Activated CD8-positive, alpha-beta T cell treated with anti-CD3 and anti-CD28 coated beads, Interleukin-2, amount 10 ng/mL, durations not matched to agents 7 days and 5 days (primary cell): ENCODE measurements around the gene PATL1. TPM values are rescaled to one million over a fixed set of nuclear protein-coding genes. Genes with fewer than 3 reads are reported as not detected.
A peak's percentile ranks its signal among the peaks of the same experiment; 100 is the strongest.
"Not testable (repeated sequence)": the region's sequence is repeated elsewhere in the genome, so short reads cannot be mapped to it uniquely, and the experiment has no call there.

Experiments used
- ATAC-seq: fragments of 150-1000 bp; cut with Tn5 transposase; one replicate; pipeline ENCODE4 v1.10.0; 2021; ENCODE audit warnings: moderate library complexity
- CTCF ChIA-PET: fragments of 350-600 bp; sonication (Branson Sonifier 250); formaldehyde crosslinking; loops from one replicate; lab custom pipeline; 2021; ENCODE audit warnings: antibody characterized with exemption; lab: Charles Lee
- POLR2A ChIA-PET: fragments of 350-600 bp; sonication (Branson Sonifier 250); formaldehyde crosslinking; loops from one replicate; lab custom pipeline; 2021; ENCODE audit warnings: antibody characterized with exemption; lab: Charles Lee
- DNase-seq: peaks from one replicate; pipeline ENCODE4 v3.0.0-alpha.2; 2020
- H3K27ac Mint-ChIP-seq: one replicate; pipeline ENCODE4 v1.8.0; 2021; ENCODE audit warnings: mild to moderate bottlenecking, mixed read lengths
- H3K27me3 Mint-ChIP-seq: one replicate; pipeline ENCODE4 v1.8.0; 2021; ENCODE audit warnings: low read depth, mixed read lengths
- H3K36me3 Mint-ChIP-seq: one replicate; pipeline ENCODE4 v1.8.0; 2021; ENCODE audit warnings: low read depth, mixed read lengths
- H3K4me1 Mint-ChIP-seq: one replicate; pipeline ENCODE4 v1.8.0; 2021; ENCODE audit warnings: low read depth, mixed read lengths
- H3K4me3 Mint-ChIP-seq: one replicate; pipeline ENCODE4 v1.8.0; 2021; ENCODE audit warnings: mild to moderate bottlenecking, mixed read lengths
- H3K9me3 Mint-ChIP-seq: one replicate; pipeline ENCODE4 v1.8.0; 2022; ENCODE audit warnings: mixed read lengths; ENCODE audit not compliant: insufficient read depth
- total RNA-seq, 2 experiments: library from RNA; stranded (reverse); gene quantifications; one replicate each; pipeline ENCODE4 v1.2.3, GENCODE V29; 2021

The PATL1 gene
- total RNA-seq, 2 experiments from 2014 or later, result 47.8 to 49.9 TPM

- H3K27ac Mint-ChIP-seq, result no peak overlapping the region
These were observed 24.1 kb upstream of the PATL1 start for GRCh38 chr11:59692915-59693314.

DNA sequence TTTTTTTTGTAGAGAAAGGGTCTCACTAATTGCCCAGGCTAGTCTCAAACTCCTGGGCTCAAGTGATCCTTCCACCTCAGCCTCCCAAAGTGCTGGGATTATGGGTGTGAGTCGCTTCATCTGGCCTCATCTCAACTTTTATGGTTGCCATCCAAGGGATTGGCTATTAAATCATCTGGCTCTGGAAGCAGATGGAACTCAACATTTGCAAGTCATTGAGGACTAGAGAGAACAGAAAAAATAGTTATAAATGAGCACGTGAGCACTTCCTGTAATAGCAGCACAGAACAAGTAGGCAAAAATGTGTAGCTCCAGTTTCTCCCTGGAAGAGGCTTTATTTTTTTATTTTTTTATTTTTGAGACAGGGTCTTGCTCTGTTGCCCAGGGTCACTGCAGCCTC lies 22.3 kb upstream of the PATL1 start:
- H3K4me3 Mint-ChIP-seq, result no peak overlapping the region
- CTCF ChIA-PET, result no interaction called here

More at GRCh38 chr11:59692915-59693314, 24.1 kb upstream of the PATL1 start:
- Mint-ChIP-seq H3K27me3 (peaks cover 36% of the 10 kb centered on the region), H3K4me1 (peaks cover 2% of the 10 kb centered on the region), H3K36me3 (no peaks in the 10 kb centered on the region), H3K9me3 (peaks cover 8% of the 10 kb centered on the region), H3K4me3 (no peak overlapping the region)
- no peak for ATAC-seq
- POLR2A ChIA-PET, result no interaction called here
- CTCF ChIA-PET, result no interaction called here
- DNase-seq, result no peak

DNA sequence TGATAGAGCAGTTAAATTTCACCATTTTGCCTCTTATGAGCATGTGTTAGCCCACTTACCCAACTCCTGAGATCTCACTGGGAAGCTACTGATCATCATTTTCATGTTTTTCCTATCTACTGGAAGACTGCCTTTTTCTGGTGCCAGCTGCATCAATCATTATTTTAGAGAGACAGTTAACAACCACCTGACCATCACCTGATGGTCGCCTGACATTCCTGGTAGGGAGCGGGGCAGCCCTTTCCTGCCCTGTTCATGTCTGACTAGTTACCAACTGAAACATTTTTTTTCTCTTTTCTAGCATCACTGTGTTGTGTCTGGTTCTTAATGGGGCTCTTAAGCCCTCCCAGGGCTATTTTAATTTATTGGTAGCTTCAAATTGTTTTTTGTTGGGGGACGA lies 20.2 kb upstream of the PATL1 start:
- H3K4me1 Mint-ChIP-seq, result peaks cover 2% of the 10 kb centered on the region
- peaks cover 7% of the 10 kb centered on the region for H3K9me3 Mint-ChIP-seq
- no peak overlapping the region for H3K27ac Mint-ChIP-seq
- CTCF ChIA-PET, result interaction anchor here (1.2 kb wide), 1 partner anchor 66 kb away, joined by 3 read pairs; the partner anchor contains the start of gene STX3
- DNase-seq, result no peak
- no peak for ATAC-seq
- POLR2A ChIA-PET, result no interaction called here
- peaks cover 39% of the 10 kb centered on the region for H3K27me3 Mint-ChIP-seq
- H3K4me3 Mint-ChIP-seq, result no peak overlapping the region
- H3K36me3 Mint-ChIP-seq, result no peaks in the 10 kb centered on the region

More for the DNA sequence above, 22.3 kb upstream of the PATL1 start:
- Mint-ChIP-seq H3K36me3 (no peaks in the 10 kb centered on the region), H3K9me3 (peaks cover 8% of the 10 kb centered on the region), H3K27me3 (peaks cover 30% of the 10 kb centered on the region), H3K27ac (no peak overlapping the region), H3K4me1 (peaks cover 2% of the 10 kb centered on the region)
- ATAC-seq (no peak), DNase-seq (no peak)
- POLR2A ChIA-PET, result no interaction called here

GRCh38 chr11:59681260-59681725 lies 12.5 kb upstream of the PATL1 start:
- CTCF ChIA-PET, result interaction anchor here (2.7 kb wide), 1 partner anchor 144 kb away, joined by 12 read pairs; no protein-coding TSS in a partner anchor
- H3K4me1 Mint-ChIP-seq, H3K9me3 Mint-ChIP-seq, H3K4me3 Mint-ChIP-seq, POLR2A ChIA-PET, H3K27ac Mint-ChIP-seq, DNase-seq, H3K36me3 Mint-ChIP-seq, ATAC-seq: not testable (repeated sequence)
- H3K27me3 Mint-ChIP-seq, result peaks cover 20% of the 10 kb centered on the region

DNA sequence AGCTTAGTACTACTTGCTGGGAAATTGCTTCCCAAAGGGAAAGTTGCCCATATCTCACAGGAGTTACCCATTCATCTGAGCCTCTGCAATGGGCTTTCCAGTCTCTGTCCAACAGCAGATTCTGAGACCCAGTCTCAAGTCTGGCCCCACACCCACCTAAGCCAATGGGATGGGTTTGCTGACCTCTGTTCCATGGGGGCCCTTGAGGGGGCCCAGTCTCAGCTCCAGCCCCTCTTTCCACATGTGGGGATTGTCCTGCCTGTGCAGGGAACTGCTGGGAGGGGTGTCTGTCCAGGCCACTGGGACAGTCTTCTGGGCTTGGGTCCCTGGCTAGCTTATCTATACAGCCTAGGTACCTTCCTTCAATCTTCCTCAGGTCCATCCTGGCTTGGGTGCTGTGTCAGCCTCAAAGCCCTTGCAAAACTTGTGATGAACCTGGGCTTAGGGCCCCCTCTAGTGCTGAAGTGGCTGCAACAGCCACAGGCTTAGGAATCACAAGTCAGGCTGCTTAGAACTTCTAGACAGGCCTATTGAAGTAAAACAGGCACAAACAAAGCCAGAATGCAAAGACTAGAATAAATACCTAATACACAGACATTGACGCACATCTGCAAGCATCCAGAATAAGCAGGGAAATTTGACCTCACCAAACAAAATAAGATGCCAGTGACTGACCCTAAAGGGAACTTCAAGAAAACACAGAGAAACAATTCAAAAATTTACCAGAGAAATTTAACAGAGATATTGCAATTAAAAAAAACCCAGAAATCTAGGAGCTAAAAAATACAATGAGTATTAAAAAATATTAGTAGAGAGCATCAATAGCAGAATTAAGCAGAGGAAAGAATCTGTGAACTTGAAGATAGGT lies 11.7 kb upstream of the PATL1 start:
- Mint-ChIP-seq H3K36me3 (no peaks in the 10 kb centered on the region), H3K27me3 (peaks cover 14% of the 10 kb centered on the region), H3K4me3 (no peak overlapping the region), H3K9me3 (no peaks in the 10 kb centered on the region), H3K27ac (no peak overlapping the region), H3K4me1 (no peaks in the 10 kb centered on the region)
- ATAC-seq (peak; percentile 89), DNase-seq (peak; percentile 67)
- ChIA-PET POLR2A (no interaction called here), CTCF (interaction anchor here (0.9 to 2.7 kb wide), 5 partner anchors 12 to 243 kb away, joined by 3 to 12 read pairs (median 4); partner anchors contain the start of gene PATL1)

- CTCF ChIA-PET, result interaction anchor here (2.1 to 2.7 kb wide), 2 partner anchors 18 to 142 kb away, joined by 7 to 12 read pairs; no protein-coding TSS in a partner anchor
- no peak overlapping the region for H3K4me3 Mint-ChIP-seq
- no peaks in the 10 kb centered on the region for H3K9me3 Mint-ChIP-seq
- H3K27me3 Mint-ChIP-seq, result peaks cover 8% of the 10 kb centered on the region
- DNase-seq (no peak), ATAC-seq (no peak)
- POLR2A ChIA-PET, result no interaction called here
- H3K27ac Mint-ChIP-seq, result no peak overlapping the region
- H3K4me1 Mint-ChIP-seq, result no peaks in the 10 kb centered on the region
- no peaks in the 10 kb centered on the region for H3K36me3 Mint-ChIP-seq
These were observed 10.5 kb upstream of the PATL1 start for GRCh38 chr11:59679347-59679746.

DNA sequence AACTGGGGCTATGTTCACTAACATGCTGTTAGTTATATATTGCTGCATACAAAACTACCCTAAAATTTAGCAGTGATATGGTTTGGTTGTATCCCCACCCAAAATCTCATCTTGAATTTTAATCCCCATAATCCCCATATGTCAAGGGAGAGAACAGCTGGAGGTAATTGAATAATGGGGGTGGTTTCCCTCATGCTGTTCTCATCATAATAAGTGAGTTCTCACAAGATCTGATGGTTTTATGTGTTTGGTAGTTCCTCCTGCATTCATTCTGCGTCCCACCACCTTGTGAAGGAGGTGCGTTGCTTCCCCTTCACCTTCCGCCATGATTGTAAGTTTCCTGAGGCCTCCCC lies 10.0 kb upstream of the PATL1 start:
- Mint-ChIP-seq H3K36me3 (no peaks in the 10 kb centered on the region), H3K4me1 (no peaks in the 10 kb centered on the region), H3K9me3 (no peaks in the 10 kb centered on the region), H3K27ac (no peak overlapping the region), H3K27me3 (peaks cover 3% of the 10 kb centered on the region), H3K4me3 (no peak overlapping the region)
- DNase-seq (no peak), ATAC-seq (no peak)
- POLR2A ChIA-PET, result no interaction called here
- CTCF ChIA-PET, result interaction anchor here (0.8 to 2.7 kb wide), 3 partner anchors 19 to 141 kb away, joined by 3 to 12 read pairs (median 7); no protein-coding TSS in a partner anchor

- CTCF ChIA-PET, result interaction anchor here (0.8 to 2.1 kb wide), 6 partner anchors 9 to 493 kb away, joined by 3 to 7 read pairs (median 3); no protein-coding TSS in a partner anchor
- POLR2A ChIA-PET, result no interaction called here
These were observed 9.4 kb upstream of the PATL1 start for GRCh38 chr11:59678118-59678812.

DNA sequence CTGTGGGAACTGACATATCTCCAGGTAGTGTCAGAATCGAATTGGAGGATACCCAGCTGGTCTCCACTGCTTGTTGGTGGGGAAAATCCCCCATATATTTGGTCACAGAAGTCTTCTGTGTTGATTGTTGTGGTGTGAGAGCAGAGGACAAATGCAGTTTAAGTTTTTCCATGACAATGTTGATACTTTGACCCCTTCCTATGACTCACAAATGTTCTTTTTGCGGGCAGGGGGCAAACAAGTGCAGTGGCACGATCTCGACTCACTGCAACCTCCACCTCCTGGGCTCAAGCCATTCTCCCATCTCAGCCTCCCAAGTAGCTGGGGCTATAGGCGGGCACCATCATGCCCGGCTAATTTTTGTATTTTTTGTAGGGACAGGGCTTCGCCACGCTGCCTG lies 7.4 kb upstream of the PATL1 start:
- DNase-seq (no peak), ATAC-seq (no peak)
- no peaks in the 10 kb centered on the region for H3K36me3 Mint-ChIP-seq
- no peak overlapping the region for H3K4me3 Mint-ChIP-seq
- no peaks in the 10 kb centered on the region for H3K9me3 Mint-ChIP-seq
- H3K27me3 Mint-ChIP-seq, result no peaks in the 10 kb centered on the region
- CTCF ChIA-PET, result interaction anchor here (1.7 kb wide), 1 partner anchor 78 kb away, joined by 3 read pairs; no protein-coding TSS in a partner anchor
- H3K27ac Mint-ChIP-seq, result no peak overlapping the region
- H3K4me1 Mint-ChIP-seq, result no peaks in the 10 kb centered on the region
- POLR2A ChIA-PET, result interaction anchor here (0.6 kb wide), 1 partner anchor 64 kb away, joined by 3 read pairs; no protein-coding TSS in a partner anchor

More at GRCh38 chr11:59678118-59678812, 9.4 kb upstream of the PATL1 start:
- Mint-ChIP-seq H3K4me1 (no peaks in the 10 kb centered on the region), H3K27me3 (peaks cover under 1% of the 10 kb centered on the region), H3K36me3 (no peaks in the 10 kb centered on the region), H3K9me3 (no peaks in the 10 kb centered on the region), H3K4me3 (no peak overlapping the region), H3K27ac (no peak overlapping the region)
- ATAC-seq (no peak), DNase-seq (no peak)

GRCh38 chr11:59674291-59674690 lies 5.5 kb upstream of the PATL1 start:
- Mint-ChIP-seq H3K9me3 (no peaks in the 10 kb centered on the region), H3K4me1 (peaks cover 8% of the 10 kb centered on the region), H3K27me3 (no peaks in the 10 kb centered on the region), H3K36me3 (no peaks in the 10 kb centered on the region), H3K4me3 (no peak overlapping the region), H3K27ac (no peak overlapping the region)
- ChIA-PET POLR2A (no interaction called here), CTCF (no interaction called here)
- ATAC-seq, result no peak
- DNase-seq, result no peak

DNA sequence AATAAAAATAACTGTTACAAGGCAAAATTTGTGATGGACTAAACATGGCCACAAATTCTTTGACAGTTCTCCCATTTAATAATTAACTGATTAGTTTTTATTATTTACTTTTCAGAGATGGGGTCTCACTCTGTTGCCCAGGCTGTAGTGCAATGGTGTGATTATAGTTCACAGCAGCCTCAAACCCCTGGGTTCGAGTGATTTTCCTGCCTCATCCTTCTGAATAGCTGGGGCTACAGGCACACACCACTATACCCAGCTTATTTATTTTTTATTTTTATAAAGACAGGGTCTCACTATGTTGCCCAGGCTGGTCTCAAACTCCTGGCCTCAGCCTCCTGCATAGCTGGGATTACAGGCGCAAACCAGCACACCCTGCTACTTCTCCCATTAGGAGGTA lies 4.5 kb upstream of the PATL1 start:
- ATAC-seq, result no peak
- H3K36me3 Mint-ChIP-seq, result no peaks in the 10 kb centered on the region
- peaks cover 8% of the 10 kb centered on the region for H3K4me1 Mint-ChIP-seq
- H3K27ac Mint-ChIP-seq, result no peak overlapping the region
- CTCF ChIA-PET, result interaction anchor here (0.7 kb wide), 1 partner anchor 137 kb away, joined by 3 read pairs; the partner anchor contains the start of gene MRPL16
- no peak overlapping the region for H3K4me3 Mint-ChIP-seq
- DNase-seq, result no peak
- H3K9me3 Mint-ChIP-seq, result no peaks in the 10 kb centered on the region
- POLR2A ChIA-PET, result no interaction called here
- H3K27me3 Mint-ChIP-seq, result no peaks in the 10 kb centered on the region
